Measurements from ENCODE around the gene ELAC2.

Gene ELAC2

DNA sequence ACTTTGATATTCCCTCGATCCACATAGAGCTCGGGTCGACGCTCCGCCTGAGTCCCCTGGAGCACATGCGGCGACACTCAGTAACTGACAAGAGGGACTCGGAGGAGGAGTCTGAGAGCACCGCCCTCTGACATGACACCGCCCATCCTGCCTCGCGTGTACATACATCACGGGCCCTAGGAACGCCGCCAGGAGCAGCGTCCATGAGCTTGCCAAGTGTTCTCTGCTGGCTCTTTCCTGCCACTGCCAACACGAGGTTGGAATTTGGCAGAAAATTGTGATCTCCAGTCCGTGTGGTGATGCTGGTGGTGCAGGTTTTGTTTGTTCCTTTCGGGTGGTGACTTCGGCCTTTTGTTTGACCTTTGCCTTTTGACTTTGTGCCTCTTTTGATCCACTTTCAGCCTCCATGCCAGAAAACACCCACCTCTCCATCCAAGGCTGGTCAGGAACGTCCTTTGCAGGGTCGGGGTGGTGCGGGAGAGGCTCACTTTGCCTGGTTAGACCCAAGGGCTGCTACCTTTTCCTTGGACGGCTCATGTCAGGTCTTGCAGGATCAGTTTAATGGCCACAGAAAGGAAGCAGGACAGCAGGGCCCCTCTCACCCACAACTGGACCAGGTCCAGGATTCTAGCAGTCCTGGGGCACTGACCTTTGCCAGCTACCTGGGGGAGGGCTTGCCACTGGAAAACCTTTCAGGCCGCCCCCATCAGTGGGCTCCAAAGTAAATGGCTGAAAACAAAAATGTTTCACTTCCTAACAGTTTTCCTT lies 27.6 kb downstream of the ELAC2 start:
- Histone ChIP-seq H3K9ac (ENCODE audit: insufficient read length, low read depth) (no peak overlapping the region), H3K27me3 (ENCODE audit: insufficient read depth, insufficient read length) (no peaks in the 10 kb centered on the region), H3K36me3 (ENCODE audit: insufficient read depth, insufficient read length, low read length) (peaks cover 62% of the 10 kb centered on the region), H3K4me3 (ENCODE audit: insufficient read length, low read depth) (no peak overlapping the region), H3K9me3 (ENCODE audit: insufficient read depth, low read length) (no peaks in the 10 kb centered on the region), H3K4me1 (ENCODE audit: insufficient read depth, insufficient read length) (peaks cover 9% of the 10 kb centered on the region)
- DNase-seq (ENCODE audit: low read depth, low spot score) = no peak
- TF ChIP-seq SUZ12 (IDR thresholded peaks at IDR 0.05; ENCODE audit: extremely low read depth, insufficient read depth, insufficient read length) = no peak
- TF ChIP-seq YY1 (IDR thresholded peaks at IDR 0.05; ENCODE audit: insufficient read depth, insufficient read length) = no peak
- no peak for TF ChIP-seq ZNF274 (IDR thresholded peaks at IDR 0.05; ENCODE audit: low read depth, low read length)

GRCh38 chr17:12987120-12987519 lies 30.7 kb downstream of the ELAC2 start:
- no peak overlapping the region for H3K4me3 ChIP-seq (ENCODE audit: insufficient read length, low read depth)
- no peak overlapping the region for H3K9ac ChIP-seq (ENCODE audit: insufficient read length, low read depth)
- H3K36me3 ChIP-seq (ENCODE audit: insufficient read depth, insufficient read length, low read length) = peaks cover 31% of the 10 kb centered on the region
- H3K9me3 ChIP-seq (ENCODE audit: insufficient read depth, low read length) = no peaks in the 10 kb centered on the region
- peaks cover 9% of the 10 kb centered on the region for H3K4me1 ChIP-seq (ENCODE audit: insufficient read depth, insufficient read length)
- TF ChIP-seq YY1 (IDR thresholded peaks at IDR 0.05; ENCODE audit: insufficient read depth, insufficient read length) = no peak
- no peak for TF ChIP-seq ZNF274 (IDR thresholded peaks at IDR 0.05; ENCODE audit: low read depth, low read length)
- TF ChIP-seq SUZ12 (IDR thresholded peaks at IDR 0.05; ENCODE audit: extremely low read depth, insufficient read depth, insufficient read length) = no peak
- DNase-seq (ENCODE audit: low read depth, low spot score) = peak; percentile 23
- no peaks in the 10 kb centered on the region for H3K27me3 ChIP-seq (ENCODE audit: insufficient read depth, insufficient read length)

- Histone ChIP-seq H3K27me3 (ENCODE audit: insufficient read depth, insufficient read length) (no peaks in the 10 kb centered on the region), H3K4me3 (ENCODE audit: insufficient read length, low read depth) (no peak overlapping the region), H3K36me3 (ENCODE audit: insufficient read depth, insufficient read length, low read length) (peaks cover 16% of the 10 kb centered on the region), H3K4me1 (ENCODE audit: insufficient read depth, insufficient read length) (peaks cover 9% of the 10 kb centered on the region), H3K9ac (ENCODE audit: insufficient read length, low read depth) (no peak overlapping the region), H3K9me3 (ENCODE audit: insufficient read depth, low read length) (no peaks in the 10 kb centered on the region)
- no peak for DNase-seq (ENCODE audit: low read depth, low spot score)
- TF ChIP-seq SUZ12 (IDR thresholded peaks at IDR 0.05; ENCODE audit: extremely low read depth, insufficient read depth, insufficient read length) (no peak), ZNF274 (IDR thresholded peaks at IDR 0.05; ENCODE audit: low read depth, low read length) (no peak), YY1 (IDR thresholded peaks at IDR 0.05; ENCODE audit: insufficient read depth, insufficient read length) (no peak)
Observed at GRCh38 chr17:12985431-12986293, 32.2 kb downstream of the ELAC2 start.

- H3K4me3 ChIP-seq (ENCODE audit: insufficient read length, low read depth) = no peak overlapping the region
- no peak for DNase-seq (ENCODE audit: low read depth, low spot score)
- H3K4me1 ChIP-seq (ENCODE audit: insufficient read depth, insufficient read length) = peaks cover 9% of the 10 kb centered on the region
- TF ChIP-seq YY1 (IDR thresholded peaks at IDR 0.05; ENCODE audit: insufficient read depth, insufficient read length) (no peak), SUZ12 (IDR thresholded peaks at IDR 0.05; ENCODE audit: extremely low read depth, insufficient read depth, insufficient read length) (no peak), ZNF274 (IDR thresholded peaks at IDR 0.05; ENCODE audit: low read depth, low read length) (no peak)
- peaks cover 2% of the 10 kb centered on the region for H3K36me3 ChIP-seq (ENCODE audit: insufficient read depth, insufficient read length, low read length)
- H3K9ac ChIP-seq (ENCODE audit: insufficient read length, low read depth) = no peak overlapping the region
- no peaks in the 10 kb centered on the region for H3K27me3 ChIP-seq (ENCODE audit: insufficient read depth, insufficient read length)
- H3K9me3 ChIP-seq (ENCODE audit: insufficient read depth, low read length) = no peaks in the 10 kb centered on the region
Observed at GRCh38 chr17:12983991-12984884, 33.6 kb downstream of the ELAC2 start.

GRCh38 chr17:12982224-12982623 lies 35.6 kb downstream of the ELAC2 start:
- Histone ChIP-seq H3K9ac (ENCODE audit: insufficient read length, low read depth) (no peak overlapping the region), H3K9me3 (ENCODE audit: insufficient read depth, low read length) (no peaks in the 10 kb centered on the region), H3K4me1 (ENCODE audit: insufficient read depth, insufficient read length) (peaks cover 3% of the 10 kb centered on the region), H3K36me3 (ENCODE audit: insufficient read depth, insufficient read length, low read length) (no peaks in the 10 kb centered on the region), H3K27me3 (ENCODE audit: insufficient read depth, insufficient read length) (no peaks in the 10 kb centered on the region), H3K4me3 (ENCODE audit: insufficient read length, low read depth) (no peak overlapping the region)
- TF ChIP-seq ZNF274 (IDR thresholded peaks at IDR 0.05; ENCODE audit: low read depth, low read length) (no peak), SUZ12 (IDR thresholded peaks at IDR 0.05; ENCODE audit: extremely low read depth, insufficient read depth, insufficient read length) (no peak), YY1 (IDR thresholded peaks at IDR 0.05; ENCODE audit: insufficient read depth, insufficient read length) (no peak)
- DNase-seq (ENCODE audit: low read depth, low spot score) = no peak

- Histone ChIP-seq H3K9ac (ENCODE audit: insufficient read length, low read depth) (no peak overlapping the region), H3K4me1 (ENCODE audit: insufficient read depth, insufficient read length) (no peaks in the 10 kb centered on the region), H3K4me3 (ENCODE audit: insufficient read length, low read depth) (no peak overlapping the region), H3K36me3 (ENCODE audit: insufficient read depth, insufficient read length, low read length) (no peaks in the 10 kb centered on the region), H3K9me3 (ENCODE audit: insufficient read depth, low read length) (no peaks in the 10 kb centered on the region), H3K27me3 (ENCODE audit: insufficient read depth, insufficient read length) (no peaks in the 10 kb centered on the region)
- DNase-seq (ENCODE audit: low read depth, low spot score) = no peak
- no peak for TF ChIP-seq ZNF274 (IDR thresholded peaks at IDR 0.05; ENCODE audit: low read depth, low read length)
- TF ChIP-seq YY1 (IDR thresholded peaks at IDR 0.05; ENCODE audit: insufficient read depth, insufficient read length) = no peak
- no peak for TF ChIP-seq SUZ12 (IDR thresholded peaks at IDR 0.05; ENCODE audit: extremely low read depth, insufficient read depth, insufficient read length)
Observed at GRCh38 chr17:12979826-12980500, 37.9 kb downstream of the ELAC2 start.

All from NT2/D1 (cell line).